Prostate gland (tissue), 2 donors: Measurements from ENCODE around the gene DDX52. TPM values are rescaled to one million over a fixed set of nuclear protein-coding genes. Genes with fewer than 3 reads are reported as not detected.
A peak's percentile ranks its signal among the peaks of the same experiment; 100 is the strongest.

ENCODE experiments used
- DNase-seq: peaks from one replicate; pipeline ENCODE4 v3.0.0-alpha.2; 2019; ENCODE audit warnings: low spot score
- H3K27ac ChIP-seq, 2 donors: fragments of 200-600 bp; sonication (generic); 2 replicates each; pipeline ENCODE4 v1.5.1; 2017 to 2019
- H3K27me3 ChIP-seq: fragments of 200-600 bp; sonication (generic); replicated peaks from 2 replicates; pipeline ENCODE4 v1.5.1; 2019; ENCODE audit not compliant: insufficient read depth
- H3K36me3 ChIP-seq, 2 donors: fragments of 200-600 bp; sonication (generic); 1 replicate in 1 of 2; 2 replicates in 1 of 2; pipeline versions ENCODE4 v1.5.1 to v1.8.1; 2017 to 2019
- H3K4me1 ChIP-seq: fragments of 200-600 bp; sonication (generic); replicated peaks from 2 replicates; pipeline ENCODE4 v1.5.1; 2019
- H3K4me3 ChIP-seq, 2 donors: fragments of 200-600 bp; sonication (generic); 2 replicates each; pipeline ENCODE4 v1.5.1; 2017 to 2019
- H3K9me3 ChIP-seq: fragments of 200-600 bp; sonication (generic); 2 replicates; pipeline ENCODE4 v1.5.1; 2017
- POLR2A ChIP-seq: fragments of 450-650 bp; IDR thresholded peaks from one replicate; pipeline ENCODE4 v1.6.1; 2016; ENCODE audit warnings: antibody characterized with exemption, mild to moderate bottlenecking
- POLR2AphosphoS5 ChIP-seq: sonication (generic); formaldehyde crosslinking; IDR thresholded peaks from one replicate; pipeline ENCODE4 v1.6.1; 2017; ENCODE audit warnings: antibody characterized with exemption
- WGBS: methylation state at CpG from one replicate; pipeline ENCODE4 v1.1.5; 2018; 5-methylcytosine and 5-hydroxymethylcytosine counted together
- intact Hi-C: fragments of 100-400 bp; cut with DNase I; formaldehyde crosslinking; loops from one replicate; pipeline ENCODE4 v1.14.2; 2022
- total RNA-seq, 2 donors: library from RNA; depleted of rRNA; stranded (reverse); fragments of >200 nt; gene quantifications; one replicate each; pipeline ENCODE4 v1.1.0, GENCODE V29; 2016
- TF ChIP-seq, protein P1 (sequence below), 4 experiments: fragments of 200-600 bp in 2 of 4; fragments of 450-650 bp in 2 of 4; sonication (generic) in 2 of 4; IDR thresholded peaks; 1 replicate in 3 of 4; 2 replicates in 1 of 4; pipeline ENCODE4 v1.5.1; 2016 to 2019; ENCODE audit warnings: antibody characterized with exemption in 4 of 4, mild to moderate bottlenecking in 2 of 4, moderate library complexity in 2 of 4

Gene DDX52
- total RNA-seq, 2 donors from 2014 or later = 14.8 to 17.5 TPM

GRCh38 chr17:37574427-37574826, 68.8 kb downstream of the DDX52 start:
- no peaks in the 10 kb centered on the region for H3K9me3 ChIP-seq
- H3K4me3 ChIP-seq = no peak overlapping the region
- 97% methylated on average over 2 of the region's 2 CpGs for WGBS
- H3K27ac ChIP-seq = no peak overlapping the region
- peaks cover 0 to 5% of the 10 kb centered on the region in 2 donors for H3K36me3 ChIP-seq
- H3K4me1 ChIP-seq = no peaks in the 10 kb centered on the region
- no peak for DNase-seq
- TF ChIP-seq, protein P1, sequence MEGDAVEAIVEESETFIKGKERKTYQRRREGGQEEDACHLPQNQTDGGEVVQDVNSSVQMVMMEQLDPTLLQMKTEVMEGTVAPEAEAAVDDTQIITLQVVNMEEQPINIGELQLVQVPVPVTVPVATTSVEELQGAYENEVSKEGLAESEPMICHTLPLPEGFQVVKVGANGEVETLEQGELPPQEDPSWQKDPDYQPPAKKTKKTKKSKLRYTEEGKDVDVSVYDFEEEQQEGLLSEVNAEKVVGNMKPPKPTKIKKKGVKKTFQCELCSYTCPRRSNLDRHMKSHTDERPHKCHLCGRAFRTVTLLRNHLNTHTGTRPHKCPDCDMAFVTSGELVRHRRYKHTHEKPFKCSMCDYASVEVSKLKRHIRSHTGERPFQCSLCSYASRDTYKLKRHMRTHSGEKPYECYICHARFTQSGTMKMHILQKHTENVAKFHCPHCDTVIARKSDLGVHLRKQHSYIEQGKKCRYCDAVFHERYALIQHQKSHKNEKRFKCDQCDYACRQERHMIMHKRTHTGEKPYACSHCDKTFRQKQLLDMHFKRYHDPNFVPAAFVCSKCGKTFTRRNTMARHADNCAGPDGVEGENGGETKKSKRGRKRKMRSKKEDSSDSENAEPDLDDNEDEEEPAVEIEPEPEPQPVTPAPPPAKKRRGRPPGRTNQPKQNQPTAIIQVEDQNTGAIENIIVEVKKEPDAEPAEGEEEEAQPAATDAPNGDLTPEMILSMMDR (IDR thresholded peaks at IDR 0.05) = no peak
- TF ChIP-seq POLR2A (no peak), POLR2AphosphoS5 (no peak)
- no peaks in the 10 kb centered on the region for H3K27me3 ChIP-seq
- intact Hi-C loops = no loop called here

DNA sequence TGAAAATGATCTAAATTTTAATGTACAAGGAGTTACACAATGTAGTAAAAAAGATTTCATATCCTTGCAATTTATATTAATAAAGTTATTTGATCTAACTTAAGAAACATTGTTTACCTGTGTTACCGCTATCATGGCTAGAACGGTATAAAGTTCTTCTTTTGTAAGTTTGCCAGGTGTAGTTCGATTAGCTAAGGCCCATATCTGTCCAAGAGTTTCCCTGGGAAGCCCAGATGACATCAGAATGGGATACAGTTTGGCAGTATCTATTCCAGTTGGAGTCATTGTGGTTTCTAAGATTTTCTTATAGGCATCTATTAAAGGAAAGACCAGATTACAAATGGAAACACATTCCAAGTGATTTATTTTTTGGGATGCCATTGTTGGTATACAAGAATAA, 71.6 kb downstream of the DDX52 start:
- no peak for DNase-seq
- no peak for TF ChIP-seq POLR2AphosphoS5
- no peak for TF ChIP-seq POLR2A
- TF ChIP-seq, protein P1 (IDR thresholded peaks at IDR 0.05) = no peak
- H3K27me3 ChIP-seq = no peaks in the 10 kb centered on the region
- no peak overlapping the region for H3K27ac ChIP-seq
- no peaks in the 10 kb centered on the region for H3K9me3 ChIP-seq
- WGBS = 72% methylated on average over 3 of the region's 3 CpGs
- no peaks in the 10 kb centered on the region for H3K4me1 ChIP-seq
- intact Hi-C loops = no loop called here
- no peak overlapping the region for H3K4me3 ChIP-seq
- no peaks in the 10 kb centered on the region for H3K36me3 ChIP-seq

GRCh38 chr17:37570527-37571093, 72.6 kb downstream of the DDX52 start:
- TF ChIP-seq POLR2A (no peak), POLR2AphosphoS5 (peak; percentile 29)
- TF ChIP-seq, protein P1 (IDR thresholded peaks at IDR 0.05) = peak in 3 of 4 experiments; percentile 34 to 60 (median 51)
- Histone ChIP-seq H3K27ac (no peak overlapping the region), H3K27me3 (no peaks in the 10 kb centered on the region), H3K9me3 (no peaks in the 10 kb centered on the region), H3K4me3 (no peak overlapping the region), H3K36me3 (no peaks in the 10 kb centered on the region), H3K4me1 (no peaks in the 10 kb centered on the region)
- intact Hi-C loops = no loop called here
- 75% methylated on average over 8 of the region's 8 CpGs for WGBS
- DNase-seq = peak; percentile 53

DNA sequence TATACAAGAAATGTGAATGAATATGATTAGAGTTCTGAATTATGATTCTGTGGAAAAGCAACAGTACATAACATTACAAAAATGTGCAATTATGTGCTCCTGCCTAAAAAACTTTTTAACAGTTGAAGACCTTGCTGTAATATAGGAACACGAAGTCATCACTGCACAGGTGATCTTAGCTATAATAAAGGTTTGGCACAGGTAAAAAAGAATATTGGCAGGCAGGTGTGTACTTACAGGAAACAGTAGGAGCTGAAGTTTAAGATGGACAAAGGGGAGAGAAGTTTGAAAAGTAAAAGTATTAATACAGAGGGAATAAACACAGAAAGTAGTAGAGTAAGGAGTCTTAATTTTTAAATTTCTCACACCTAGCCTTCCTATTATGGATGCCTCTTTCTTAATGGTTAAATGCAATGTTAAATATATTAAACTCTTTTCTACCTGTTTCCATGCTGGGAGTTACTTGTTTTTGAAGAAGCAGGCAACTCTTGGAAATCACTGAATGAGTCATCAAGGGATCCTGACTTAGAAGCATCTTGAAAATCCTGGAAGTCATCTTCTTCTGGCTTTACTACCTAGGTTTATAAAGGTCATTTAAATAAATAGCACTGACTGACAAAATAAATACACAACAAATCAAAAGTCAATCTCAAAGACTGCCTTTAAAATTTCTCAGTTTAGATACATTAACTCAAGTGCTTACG, 74.7 kb downstream of the DDX52 start:
- intact Hi-C loops = no loop called here
- whole genome bisulfite sequencing = 80% methylated on average over 2 of the region's 2 CpGs
- Histone ChIP-seq H3K4me3 (no peak overlapping the region), H3K36me3 (no peaks in the 10 kb centered on the region), H3K9me3 (no peaks in the 10 kb centered on the region), H3K4me1 (no peaks in the 10 kb centered on the region), H3K27ac (no peak overlapping the region), H3K27me3 (no peaks in the 10 kb centered on the region)
- no peak for DNase-seq
- TF ChIP-seq POLR2AphosphoS5 (no peak), POLR2A (no peak)
- TF ChIP-seq, protein P1 (IDR thresholded peaks at IDR 0.05) = no peak

GRCh38 chr17:37567538-37567937, 75.7 kb downstream of the DDX52 start:
- Histone ChIP-seq H3K4me3 (no peak overlapping the region), H3K27me3 (no peaks in the 10 kb centered on the region), H3K27ac (no peak overlapping the region), H3K4me1 (no peaks in the 10 kb centered on the region), H3K9me3 (no peaks in the 10 kb centered on the region), H3K36me3 (no peaks in the 10 kb centered on the region)
- WGBS = 90% methylated on average over 4 of the region's 4 CpGs
- TF ChIP-seq POLR2AphosphoS5 = no peak
- no peak for TF ChIP-seq POLR2A
- TF ChIP-seq, protein P1 (IDR thresholded peaks at IDR 0.05) = no peak
- no peak for DNase-seq
- intact Hi-C loops = no loop called here
